ENCODE results near the gene TRNT1. TPM values are rescaled to one million over a fixed set of nuclear protein-coding genes. Genes with fewer than 3 reads are reported as not detected.

TRNT1 gene
- total RNA-seq, 2 donors from 2014 or later, result 23.2 to 23.6 TPM

- DNase-seq (ENCODE audit: low spot score), result no peak
- intact Hi-C loops (cut with DNase I), result no loop called here
These were observed 38.5 kb downstream of the TRNT1 start for GRCh38 chr3:3165241-3165640.

GRCh38 chr3:3165650-3166049 is 38.9 kb downstream of the TRNT1 start:
- intact Hi-C loops (cut with DNase I), result no loop called here
- DNase-seq (ENCODE audit: low spot score), result no peak

GRCh38 chr3:3170998-3171397 is 44.3 kb downstream of the TRNT1 start:
- intact Hi-C loops (cut with DNase I), result no loop called here

GRCh38 chr3:3172627-3173026 is 45.9 kb downstream of the TRNT1 start:
- intact Hi-C loops (cut with DNase I), result no loop called here
- no peak for DNase-seq (ENCODE audit: low spot score)

More at GRCh38 chr3:3170998-3171397, 44.3 kb downstream of the TRNT1 start:
- no peak for DNase-seq (ENCODE audit: low spot score)

- intact Hi-C loops (cut with DNase I), result no loop called here
- no peak for DNase-seq (ENCODE audit: low spot score)
These were observed 51.2 kb downstream of the TRNT1 start for GRCh38 chr3:3177861-3178497.

GRCh38 chr3:3178498-3179328 is 52.0 kb downstream of the TRNT1 start:
- intact Hi-C loops (cut with DNase I), result no loop called here
- no peak for DNase-seq (ENCODE audit: low spot score)

GRCh38 chr3:3179407-3180094 is 52.8 kb downstream of the TRNT1 start, which contains the start of gene CRBN:
Gene CRBN, minus strand, starts transcription at chr3:3179691. Its CDS starts 4 bp downstream, at chr3:3179687.
- peak; percentile 95 for DNase-seq (ENCODE audit: low spot score)
- intact Hi-C loops (cut with DNase I), result no loop called here

- DNase-seq (ENCODE audit: low spot score), result no peak
- intact Hi-C loops (cut with DNase I), result no loop called here
These were observed 53.7 kb downstream of the TRNT1 start for GRCh38 chr3:3180456-3180855.

GRCh38 chr3:3184876-3185275 is 58.1 kb downstream of the TRNT1 start:
- intact Hi-C loops (cut with DNase I), result no loop called here
- DNase-seq (ENCODE audit: low spot score), result no peak

- intact Hi-C loops (cut with DNase I), result no loop called here
- no peak for DNase-seq (ENCODE audit: low spot score)
These were observed 62.5 kb downstream of the TRNT1 start for GRCh38 chr3:3189102-3189727.

- intact Hi-C loops (cut with DNase I), result no loop called here
These were observed 63.2 kb downstream of the TRNT1 start for GRCh38 chr3:3189961-3190360.

GRCh38 chr3:3191675-3192285 is 65.0 kb downstream of the TRNT1 start:
- intact Hi-C loops (cut with DNase I), result no loop called here
- no peak for DNase-seq (ENCODE audit: low spot score)

More at GRCh38 chr3:3189961-3190360, 63.2 kb downstream of the TRNT1 start:
- DNase-seq (ENCODE audit: low spot score), result no peak

GRCh38 chr3:3192286-3192675 is 65.5 kb downstream of the TRNT1 start:
- intact Hi-C loops (cut with DNase I), result no loop called here

GRCh38 chr3:3194861-3195260 is 68.1 kb downstream of the TRNT1 start:
- intact Hi-C loops (cut with DNase I), result no loop called here
- no peak for DNase-seq (ENCODE audit: low spot score)

More at GRCh38 chr3:3192286-3192675, 65.5 kb downstream of the TRNT1 start:
- no peak for DNase-seq (ENCODE audit: low spot score)

GRCh38 chr3:3196148-3196861 is 69.6 kb downstream of the TRNT1 start:
- intact Hi-C loops (cut with DNase I), result no loop called here
- no peak for DNase-seq (ENCODE audit: low spot score)

All from posterior vena cava (tissue), 2 donors.